ENCODE results near the gene CENPP. TPM values are rescaled to one million over a fixed set of nuclear protein-coding genes. Genes with fewer than 3 reads are reported as not detected.

Gene CENPP
- total RNA-seq, 1 donor from 2014 or later = 9.1 TPM

DNA sequence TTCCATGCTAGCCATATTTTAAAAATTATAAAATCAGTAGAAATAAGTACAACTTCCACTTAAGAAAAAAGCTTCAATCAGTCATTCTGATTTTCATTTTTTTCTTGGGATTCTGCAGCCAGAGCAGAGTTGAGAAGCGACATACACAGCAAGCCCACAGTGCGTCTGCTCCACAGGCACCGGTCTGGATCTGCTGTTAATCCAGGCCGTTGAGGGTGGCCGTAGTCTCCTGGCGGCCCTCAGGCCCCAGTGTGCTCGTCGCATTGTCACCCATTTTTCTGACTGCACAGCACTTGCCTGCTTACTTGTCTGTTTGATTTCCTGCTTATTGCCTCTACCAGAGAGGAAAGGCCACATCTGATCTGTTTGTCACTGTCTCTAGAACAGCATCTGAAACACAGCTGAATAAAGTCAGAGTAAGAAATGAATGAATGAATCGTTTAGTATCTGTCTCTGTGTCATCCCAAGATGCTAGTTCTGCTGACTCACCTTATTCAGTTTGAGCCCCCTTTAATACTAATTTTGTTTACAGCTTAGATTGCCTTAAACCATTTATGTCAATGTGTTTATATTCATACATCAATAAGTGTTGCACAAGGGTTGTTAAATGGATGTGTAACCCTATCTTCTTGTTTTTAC, 168.1 kb downstream of the CENPP start:
- ATAC-seq = no peak
- intact Hi-C loops (cut with DNase I) = no loop called here
- no peak for DNase-seq (ENCODE audit: low spot score)

DNA sequence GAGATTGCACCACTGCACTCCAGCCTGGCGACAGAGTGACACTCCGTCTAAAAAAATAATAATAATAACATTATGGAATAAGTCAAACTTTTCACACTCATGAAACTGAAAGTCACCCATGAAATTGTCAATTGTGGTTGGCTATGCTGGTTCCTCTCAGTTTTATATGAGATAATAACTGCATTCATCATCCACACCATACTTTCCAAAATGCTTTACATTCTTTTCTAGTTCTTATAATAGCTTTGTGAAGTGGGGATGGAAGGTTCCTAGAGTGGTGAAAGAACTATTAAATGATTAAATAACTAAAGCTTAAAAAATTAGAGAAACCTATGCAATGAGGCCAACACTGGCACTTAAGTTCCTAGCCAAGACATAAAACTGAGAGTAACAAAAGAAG, 169.1 kb downstream of the CENPP start:
- no peak for DNase-seq (ENCODE audit: low spot score)
- intact Hi-C loops (cut with DNase I) = no loop called here
- no peak for ATAC-seq

DNA sequence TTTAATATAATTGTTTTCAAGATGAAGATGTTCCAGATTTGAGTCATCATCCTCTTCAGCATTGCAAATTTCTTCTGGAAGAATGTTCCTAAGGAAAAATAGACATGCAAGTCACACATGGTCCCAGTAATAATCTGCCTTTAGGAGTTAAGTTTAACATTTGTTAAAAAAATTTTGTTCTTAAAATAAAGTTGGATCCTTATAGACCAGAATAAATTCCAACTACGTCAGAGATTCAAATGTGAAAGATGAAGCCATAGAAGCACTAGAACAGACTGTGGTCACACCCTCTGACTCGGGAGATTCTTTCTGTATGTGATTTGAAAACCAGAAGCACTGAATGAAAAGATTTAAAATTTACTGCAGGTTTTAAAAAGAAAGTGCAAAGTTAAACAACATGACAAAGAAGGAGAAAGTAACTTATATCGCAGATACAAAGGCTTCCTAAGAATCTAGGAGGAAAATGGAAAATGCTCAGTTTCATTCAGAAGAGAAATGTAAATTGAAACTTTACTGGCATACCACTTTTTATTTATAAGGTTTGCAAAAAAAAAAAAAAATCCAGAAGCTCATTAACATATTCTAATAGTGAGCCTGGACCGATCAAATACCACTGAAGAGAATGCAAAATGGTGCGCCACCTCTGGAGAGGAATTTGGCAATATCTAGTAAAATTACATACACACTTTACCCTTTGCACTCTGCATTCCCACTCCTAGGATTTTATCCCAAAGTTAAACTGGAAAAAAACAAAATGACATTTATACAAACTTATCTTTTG, 170.8 kb downstream of the CENPP start:
- intact Hi-C loops (cut with DNase I) = no loop called here
- ATAC-seq (no peak), DNase-seq (ENCODE audit: low spot score) (no peak)

DNA sequence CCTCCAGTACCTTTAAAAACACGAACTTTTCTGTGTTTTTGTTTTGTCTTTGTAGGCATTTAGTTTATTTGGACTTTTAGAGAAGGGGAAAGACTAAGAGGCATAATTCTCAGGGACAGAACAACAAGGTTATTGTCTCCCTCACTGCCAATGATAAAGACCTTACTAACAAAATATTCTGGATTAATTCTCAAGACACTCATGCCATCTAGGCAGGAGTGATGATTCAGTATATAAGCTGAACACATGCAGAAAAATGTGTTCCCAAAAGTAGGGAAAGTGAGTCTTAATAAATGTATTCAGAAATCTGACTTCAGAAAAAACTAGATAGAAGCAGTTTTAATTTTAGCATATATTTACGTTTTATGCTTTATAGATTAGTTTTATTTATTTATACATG, 173.9 kb downstream of the CENPP start:
- no peak for ATAC-seq
- intact Hi-C loops (cut with DNase I) = no loop called here
- DNase-seq (ENCODE audit: low spot score) = no peak

DNA sequence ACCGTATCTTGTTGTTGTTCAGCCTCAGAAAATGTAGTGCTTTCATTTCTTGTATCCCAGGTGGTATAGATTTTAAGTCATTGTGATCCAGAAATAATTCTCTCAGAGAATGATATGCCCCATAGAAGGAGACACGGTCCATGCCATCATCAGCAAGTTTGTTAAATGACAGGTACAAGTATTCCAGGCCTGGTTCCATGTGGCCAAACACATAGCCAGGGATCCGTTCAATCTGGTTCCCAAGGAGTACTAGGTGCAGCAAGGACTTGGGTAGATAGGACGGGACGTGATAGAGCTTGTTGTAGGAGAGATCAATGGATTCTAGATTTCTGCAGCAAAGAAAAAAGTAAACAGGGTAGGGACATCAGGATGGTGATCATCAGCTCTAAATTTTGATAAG, 175.0 kb downstream of the CENPP start:
- ATAC-seq (no peak), DNase-seq (ENCODE audit: low spot score) (no peak)
- intact Hi-C loops (cut with DNase I) = no loop called here

DNA sequence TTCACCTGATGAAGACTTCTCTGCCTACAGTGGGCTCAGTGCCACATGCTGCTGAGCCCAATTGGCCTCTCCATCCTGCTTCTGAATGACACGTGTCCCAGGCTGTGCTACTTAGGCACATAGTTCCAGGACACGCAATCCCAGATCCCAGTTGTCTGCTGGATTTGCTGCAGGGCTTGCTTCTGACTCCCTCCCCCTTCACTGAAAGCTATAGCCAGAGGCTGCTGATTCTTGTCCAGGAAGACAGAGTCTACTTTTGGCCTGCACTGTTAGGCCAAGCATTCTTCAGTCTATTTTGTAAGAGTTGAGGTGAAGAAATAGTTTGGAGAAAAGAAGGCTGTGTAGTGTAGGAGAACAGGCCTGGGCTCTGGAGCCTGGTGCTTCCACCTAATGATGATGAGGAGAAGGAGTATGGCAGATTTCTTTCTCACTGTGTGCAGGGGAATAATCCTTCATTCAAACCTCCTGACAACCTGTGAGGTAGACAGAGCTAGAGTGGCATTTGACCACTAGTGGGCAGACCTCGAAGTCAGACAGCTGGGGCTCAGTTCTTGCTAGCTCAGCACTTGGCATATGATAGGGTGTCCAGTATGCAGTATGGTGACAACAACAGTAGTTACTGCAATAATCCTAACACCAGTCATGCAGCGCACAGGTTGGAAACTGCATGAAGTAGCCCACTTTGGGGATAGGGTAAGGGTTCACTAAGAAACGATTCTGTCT, 176.1 kb downstream of the CENPP start:
- intact Hi-C loops (cut with DNase I) = no loop called here
- no peak for DNase-seq (ENCODE audit: low spot score)
- ATAC-seq = peak; percentile 70

DNA sequence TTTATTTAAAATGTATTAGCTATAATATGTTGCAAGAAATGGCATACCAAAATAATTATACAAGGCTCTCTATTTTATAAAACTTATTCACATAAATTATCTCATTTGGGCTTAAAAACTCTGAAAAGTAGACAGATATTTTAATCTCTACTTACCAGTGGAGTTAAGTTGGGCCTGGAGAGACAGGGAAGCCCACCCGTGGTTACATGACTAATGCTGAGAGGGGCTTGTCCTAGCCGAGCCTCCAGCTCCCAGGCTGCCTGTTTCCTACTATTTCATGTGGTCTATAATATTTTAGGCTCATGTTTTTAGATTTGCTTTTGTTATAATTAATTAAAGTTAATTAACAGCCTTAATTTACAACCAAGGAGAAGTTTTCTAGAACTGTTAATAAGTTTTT, 177.4 kb downstream of the CENPP start:
- intact Hi-C loops (cut with DNase I) = no loop called here
- DNase-seq (ENCODE audit: low spot score) = no peak
- ATAC-seq = no peak

DNA sequence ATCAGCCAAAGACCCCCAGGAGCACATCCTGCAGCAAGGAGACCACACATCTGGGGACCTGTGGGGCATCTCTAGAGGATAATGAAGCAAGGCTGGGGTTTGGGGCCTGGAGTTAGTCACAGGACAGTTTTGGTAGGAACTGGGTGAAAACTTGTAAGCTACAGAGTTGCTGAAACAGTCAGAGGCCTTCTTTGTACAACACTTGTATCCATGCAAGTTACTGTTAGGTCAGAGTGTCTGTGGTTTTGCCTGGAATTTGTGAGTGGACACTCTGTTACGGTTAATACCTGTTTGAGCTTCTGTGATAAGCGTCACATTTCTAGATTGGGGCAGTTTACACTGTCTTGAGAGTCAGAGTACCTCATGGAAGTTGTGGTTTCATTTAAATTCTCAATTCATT, 179.1 kb downstream of the CENPP start:
- no peak for DNase-seq (ENCODE audit: low spot score)
- intact Hi-C loops (cut with DNase I) = no loop called here
- no peak for ATAC-seq

DNA sequence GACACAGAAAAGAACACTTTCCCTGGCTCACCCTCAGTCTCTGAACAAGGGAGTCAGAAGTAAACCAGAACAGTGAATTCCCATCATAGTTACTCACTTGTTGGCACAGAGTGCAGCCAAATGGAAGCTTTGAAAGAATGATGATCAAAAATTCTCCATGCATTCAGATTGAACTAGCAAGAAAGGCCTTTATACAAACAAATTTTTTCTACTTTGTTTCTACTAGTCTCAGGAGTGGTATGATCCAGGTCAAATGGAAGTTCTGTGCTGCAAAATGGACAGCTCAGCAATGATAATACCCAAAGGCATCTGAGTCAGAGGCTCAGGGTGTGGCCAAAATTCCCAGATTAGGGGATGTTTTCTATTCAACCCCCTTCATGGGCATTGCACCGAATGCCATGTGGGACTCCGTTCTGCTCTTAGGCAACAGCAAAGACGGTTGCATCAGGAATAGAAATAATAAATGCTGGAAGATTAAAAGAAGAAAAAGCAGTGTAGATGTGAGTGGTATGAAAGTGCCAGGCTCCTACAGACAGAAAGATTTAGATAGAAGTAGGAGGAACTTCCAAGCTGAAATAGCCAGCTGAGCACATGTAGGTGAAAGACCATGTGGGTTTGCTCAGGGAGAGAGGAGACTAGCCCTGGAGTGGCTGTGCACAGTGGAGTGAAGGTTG, 180.6 kb downstream of the CENPP start:
- intact Hi-C loops (cut with DNase I) = no loop called here
- DNase-seq (ENCODE audit: low spot score) = peak; percentile 60
- peak; percentile 85 for ATAC-seq

DNA sequence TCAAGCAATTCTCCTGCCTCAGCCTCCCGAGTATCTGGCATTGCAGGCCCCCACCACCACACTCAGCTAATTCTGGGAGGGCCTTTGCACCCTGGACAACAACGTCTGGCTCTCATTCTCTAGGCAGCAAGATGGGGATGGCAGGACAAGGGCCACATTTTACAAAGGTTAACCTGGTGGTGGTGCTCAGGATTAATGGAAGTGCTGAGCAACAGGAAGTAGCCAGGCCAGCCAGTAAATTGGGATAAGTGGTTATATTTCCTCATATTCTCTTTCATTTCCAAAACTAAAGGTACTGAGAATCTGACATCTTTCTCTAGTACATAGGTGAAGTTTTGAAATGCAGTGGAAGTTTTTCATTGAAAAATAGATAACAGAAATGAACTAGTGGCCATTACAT, 181.3 kb downstream of the CENPP start:
- ATAC-seq (peak; percentile 3), DNase-seq (ENCODE audit: low spot score) (no peak)
- intact Hi-C loops (cut with DNase I) = no loop called here

DNA sequence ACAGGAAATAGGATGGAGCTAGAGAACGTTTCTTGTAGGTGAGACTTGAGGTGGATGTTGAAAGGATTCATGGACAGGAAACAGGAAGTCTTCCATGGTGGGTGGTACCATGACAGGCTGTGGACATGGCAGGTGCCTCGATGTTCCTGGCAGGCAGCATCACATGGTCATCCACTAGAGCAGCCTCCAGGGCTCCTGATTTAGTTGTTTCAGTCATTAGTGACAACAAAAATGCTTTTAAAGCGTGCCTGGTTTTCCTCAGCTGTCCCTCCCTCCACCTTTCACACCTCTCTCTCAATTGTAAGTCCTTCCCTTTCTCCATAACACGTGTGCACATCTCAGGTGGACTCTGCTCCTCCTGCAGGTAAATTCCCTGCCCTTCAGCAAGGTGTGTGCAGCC, 181.7 kb downstream of the CENPP start:
- ATAC-seq (no peak), DNase-seq (ENCODE audit: low spot score) (no peak)
- intact Hi-C loops (cut with DNase I) = no loop called here

DNA sequence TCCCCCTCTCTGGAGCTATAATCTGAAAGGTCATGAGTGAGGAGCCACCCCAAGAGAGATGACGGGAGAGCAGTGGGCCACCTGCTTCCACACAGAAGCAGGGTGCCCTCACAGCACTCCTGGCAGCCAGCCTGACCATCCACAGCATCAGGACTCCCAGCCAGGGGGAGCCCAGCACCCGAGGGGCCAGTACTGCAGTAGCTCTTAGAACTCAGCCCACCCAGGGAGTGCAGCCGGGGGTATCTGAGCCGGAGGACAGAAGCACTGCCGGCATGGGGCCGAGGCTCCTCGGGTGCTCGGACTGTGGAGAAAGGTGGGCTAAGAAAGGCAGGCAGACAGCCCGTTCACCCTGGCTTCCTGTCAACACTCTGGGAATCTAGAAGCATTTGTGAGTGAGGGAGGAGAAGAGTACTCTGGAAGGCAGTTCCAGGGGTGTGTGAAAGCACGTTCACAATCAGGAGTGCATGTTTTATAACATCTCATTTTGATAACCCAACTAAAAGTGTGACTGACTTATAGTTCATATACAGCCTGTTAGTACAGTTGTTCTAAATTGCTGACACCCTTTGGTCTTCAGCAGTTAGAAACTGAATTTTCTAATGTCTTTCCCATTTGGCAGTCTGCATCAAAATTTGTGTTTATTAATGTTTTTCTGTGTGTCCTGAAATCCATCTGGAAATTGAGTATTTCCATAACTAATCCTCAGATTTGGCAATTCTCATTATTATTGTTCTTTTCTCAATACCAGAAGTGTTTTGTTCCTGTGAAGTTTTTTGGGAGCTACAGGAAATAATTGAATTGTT, 182.5 kb downstream of the CENPP start:
- DNase-seq (ENCODE audit: low spot score) = no peak
- intact Hi-C loops (cut with DNase I) = no loop called here
- ATAC-seq = peak; percentile 12

DNA sequence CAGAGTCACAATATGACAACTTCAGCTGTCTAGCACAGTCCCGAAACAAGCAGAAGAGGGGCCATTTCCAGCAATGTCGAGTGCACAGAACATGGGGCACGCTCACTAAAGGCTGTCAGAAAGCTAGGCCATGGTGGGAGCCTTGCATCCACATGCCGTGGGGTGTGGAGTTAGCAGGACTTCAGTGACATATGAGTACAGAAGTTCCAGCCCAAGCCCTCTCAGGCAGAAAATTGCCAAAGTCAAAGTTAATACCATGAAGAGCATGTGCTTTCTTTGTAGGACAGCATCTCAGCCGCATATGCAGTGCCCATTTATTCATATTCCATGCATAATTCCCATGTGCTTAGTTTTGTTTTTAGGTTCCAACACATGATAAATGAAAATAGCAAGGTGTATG, 183.3 kb downstream of the CENPP start:
- no peak for ATAC-seq
- no peak for DNase-seq (ENCODE audit: low spot score)
- intact Hi-C loops (cut with DNase I) = no loop called here

DNA sequence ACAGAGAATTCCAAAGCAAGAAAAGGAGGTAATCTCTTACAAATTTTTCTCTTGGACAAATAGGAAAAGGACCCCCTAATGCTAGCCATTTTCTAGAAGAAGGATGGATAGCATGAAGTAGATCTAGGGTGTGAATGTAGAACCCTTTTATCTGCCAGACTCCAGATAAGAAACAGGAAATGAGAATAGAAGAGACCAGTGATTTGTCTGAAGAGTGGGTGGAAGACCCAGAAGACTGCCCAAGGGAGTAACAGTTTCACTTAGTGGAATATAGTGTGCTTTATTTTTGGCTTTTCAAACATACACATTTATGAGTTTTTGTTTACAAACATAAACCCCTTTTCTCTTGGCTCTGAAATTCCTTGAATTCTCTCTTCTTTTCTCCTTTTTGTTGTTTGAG, 185.0 kb downstream of the CENPP start:
- no peak for ATAC-seq
- intact Hi-C loops (cut with DNase I) = no loop called here
- DNase-seq (ENCODE audit: low spot score) = no peak

DNA sequence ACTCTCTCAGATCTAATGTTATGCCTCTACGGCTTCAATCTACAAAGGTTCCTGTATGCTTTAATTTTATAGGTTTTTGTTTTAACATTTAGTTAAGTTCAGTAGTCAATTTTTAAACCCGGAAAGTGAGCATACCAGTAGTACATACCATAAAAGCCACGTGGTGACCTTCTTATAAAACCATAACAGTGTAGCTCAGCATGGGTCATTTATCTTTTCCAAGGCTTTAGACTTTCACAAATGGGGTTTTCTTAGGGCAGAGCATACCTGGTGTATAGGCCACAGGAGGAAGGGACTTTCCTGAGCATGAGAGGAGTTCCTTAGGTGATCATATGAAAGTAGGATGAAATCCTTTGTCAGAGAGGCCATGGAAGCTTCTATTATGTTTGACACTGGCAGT, 186.9 kb downstream of the CENPP start:
- DNase-seq (ENCODE audit: low spot score) (no peak), ATAC-seq (no peak)
- intact Hi-C loops (cut with DNase I) = no loop called here

DNA sequence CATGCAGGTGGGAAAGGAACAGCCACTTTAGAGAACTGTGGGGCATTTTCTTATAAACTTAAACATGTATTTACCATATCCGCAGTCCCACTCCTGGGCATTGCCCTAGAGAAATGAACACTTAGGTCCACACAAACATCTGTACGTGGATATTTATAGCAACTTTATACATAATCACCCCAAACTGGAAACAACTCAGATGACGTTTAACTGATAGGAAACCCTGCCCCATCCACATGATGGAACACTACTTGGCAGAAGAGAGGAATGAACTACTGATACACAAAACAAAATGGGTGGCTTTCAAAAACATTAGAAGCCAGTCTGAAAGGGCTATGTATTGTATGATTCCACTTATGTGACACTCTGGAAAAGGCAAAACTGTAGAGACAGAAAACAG, 187.6 kb downstream of the CENPP start:
- intact Hi-C loops (cut with DNase I) = no loop called here
- no peak for ATAC-seq
- DNase-seq (ENCODE audit: low spot score) = no peak

DNA sequence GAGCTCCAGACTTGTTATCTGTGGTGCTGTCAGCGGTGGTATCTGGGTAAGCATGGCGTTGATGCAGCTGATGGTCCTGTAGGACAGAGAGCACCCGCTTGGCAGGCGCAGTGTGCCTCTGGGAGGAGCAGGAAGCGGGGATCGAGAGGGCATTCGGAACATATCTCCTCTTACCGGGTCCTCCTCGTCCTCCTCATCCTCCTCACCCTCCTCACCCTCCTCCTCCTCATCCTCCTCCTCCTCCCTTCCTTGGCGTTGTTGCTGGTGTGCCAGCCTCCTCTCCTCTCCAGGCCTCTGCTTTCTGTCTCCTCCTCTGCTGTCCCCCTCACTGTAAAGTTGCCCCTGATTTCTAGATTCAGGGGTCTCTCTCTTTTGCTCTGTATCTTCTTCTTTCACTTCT, 188.9 kb downstream of the CENPP start:
- intact Hi-C loops (cut with DNase I) = no loop called here
- DNase-seq (ENCODE audit: low spot score) = no peak
- ATAC-seq = no peak

DNA sequence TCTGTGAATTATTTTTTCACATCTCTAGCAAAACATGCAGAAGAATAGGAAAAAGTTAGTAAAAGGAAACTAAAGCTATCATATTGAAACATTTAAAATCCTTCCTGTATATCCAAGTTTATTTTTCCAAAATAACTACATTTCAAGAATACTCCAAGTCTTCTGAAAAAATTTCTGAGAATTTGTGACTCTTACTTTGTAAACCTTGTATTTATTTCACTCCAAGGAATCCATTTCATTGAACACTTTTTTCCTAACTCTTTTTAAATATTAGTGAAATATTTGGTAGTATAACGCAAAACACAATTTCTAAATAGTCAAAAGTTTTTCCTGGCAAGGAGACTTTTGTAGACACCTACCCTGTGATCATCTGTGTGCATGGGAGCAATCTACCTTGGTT, 190.8 kb downstream of the CENPP start:
- DNase-seq (ENCODE audit: low spot score) (no peak), ATAC-seq (no peak)
- intact Hi-C loops (cut with DNase I) = no loop called here

DNA sequence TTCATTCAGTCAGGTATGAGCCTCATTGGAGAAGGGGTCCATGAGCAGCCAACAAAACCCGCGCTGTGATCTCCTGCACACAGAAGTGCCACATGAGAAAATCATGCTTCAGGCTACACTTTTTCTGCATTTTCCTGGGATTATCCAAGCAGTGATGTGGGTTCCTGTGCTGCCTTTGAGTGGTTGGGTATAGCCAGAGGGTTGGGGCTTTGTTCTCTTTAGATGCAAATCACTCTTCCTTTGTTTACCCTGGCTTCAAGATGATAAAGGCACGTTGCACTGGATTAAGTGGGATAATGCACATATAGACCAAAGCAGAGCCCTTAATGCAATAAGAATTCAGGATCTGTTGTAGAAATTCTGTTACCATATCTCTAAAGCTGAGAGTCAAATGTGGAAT, 191.3 kb downstream of the CENPP start:
- no peak for DNase-seq (ENCODE audit: low spot score)
- intact Hi-C loops (cut with DNase I) = no loop called here

More for the DNA sequence above, 191.3 kb downstream of the CENPP start:
- no peak for ATAC-seq
